Measurements from ENCODE around the gene KCNN2.
"Not testable (repeated sequence)": the region's sequence is repeated elsewhere in the genome, so short reads cannot be mapped to it uniquely, and the experiment has no call there.

The KCNN2 gene

GRCh38 chr5:114427204-114427603 is 65.3 kb downstream of the KCNN2 start:
- no peak for DNase-seq

- DNase-seq: no peak
Measured at GRCh38 chr5:114430532-114430931, 68.7 kb downstream of the KCNN2 start.

- not testable (repeated sequence) for DNase-seq
Measured at GRCh38 chr5:114432684-114433083, 70.8 kb downstream of the KCNN2 start.

GRCh38 chr5:114434396-114435219 is 72.7 kb downstream of the KCNN2 start:
- no peak for DNase-seq

GRCh38 chr5:114435220-114435481 is 73.3 kb downstream of the KCNN2 start:
- no peak for DNase-seq

GRCh38 chr5:114435885-114436299 is 74.0 kb downstream of the KCNN2 start:
- DNase-seq: no peak

GRCh38 chr5:114437936-114438335 is 76.1 kb downstream of the KCNN2 start:
- no peak for DNase-seq

GRCh38 chr5:114438471-114438870 is 76.6 kb downstream of the KCNN2 start:
- DNase-seq: no peak

GRCh38 chr5:114447084-114447773 is 85.4 kb downstream of the KCNN2 start:
- no peak for DNase-seq

- no peak for DNase-seq
Measured at GRCh38 chr5:114448481-114448880, 86.6 kb downstream of the KCNN2 start.

GRCh38 chr5:114449860-114450421 is 88.1 kb downstream of the KCNN2 start:
- DNase-seq: no peak

GRCh38 chr5:114450437-114450836 is 88.6 kb downstream of the KCNN2 start:
- DNase-seq: no peak

GRCh38 chr5:114458726-114459125 is 96.9 kb downstream of the KCNN2 start:
- no peak for DNase-seq

- no peak for DNase-seq
Measured at GRCh38 chr5:114467171-114467570, 105.3 kb downstream of the KCNN2 start.

- no peak for DNase-seq
Measured at GRCh38 chr5:114467729-114468128, 105.9 kb downstream of the KCNN2 start.

- DNase-seq: no peak
Measured at GRCh38 chr5:114469372-114469771, 107.5 kb downstream of the KCNN2 start.

GRCh38 chr5:114471529-114471928 is 109.7 kb downstream of the KCNN2 start:
- no peak for DNase-seq

- DNase-seq: no peak
Measured at GRCh38 chr5:114473541-114473940, 111.7 kb downstream of the KCNN2 start.

- no peak for DNase-seq
Measured at GRCh38 chr5:114477816-114478334, 116.0 kb downstream of the KCNN2 start.

- DNase-seq: no peak
Measured at GRCh38 chr5:114500756-114501155, 138.9 kb downstream of the KCNN2 start.

GRCh38 chr5:114504560-114504959 is 142.7 kb downstream of the KCNN2 start:
- DNase-seq: no peak

GRCh38 chr5:114524221-114524620 is 162.4 kb downstream of the KCNN2 start:
- no peak for DNase-seq

- no peak for DNase-seq
Measured at GRCh38 chr5:114544561-114544960, 182.7 kb downstream of the KCNN2 start.
